ENCODE measurements around the gene TBC1D14.

The TBC1D14 gene

GRCh38 chr4:6938647-6939271 is 29.1 kb downstream of the TBC1D14 start:
- in situ Hi-C loops (cut with HindIII; ENCODE audit: low pct_ligation_motif_present, low sequenced_read_pairs) = no loop called here

GRCh38 chr4:6939761-6940743 is 30.4 kb downstream of the TBC1D14 start:
- TF ChIP-seq CTCF (IDR thresholded peaks at IDR 0.05; ENCODE audit: low read depth, low read length, missing control alignments) = no peak
- H3K4me3 ChIP-seq (ENCODE audit: low read depth, low read length) = no peak overlapping the region
- no peak for DNase-seq
- H3K36me3 ChIP-seq (replicated peaks) = no peaks in the 10 kb centered on the region
- in situ Hi-C loops (cut with HindIII; ENCODE audit: low pct_ligation_motif_present, low sequenced_read_pairs) = no loop called here
- H3K27me3 ChIP-seq (replicated peaks) = no peaks in the 10 kb centered on the region
- no peak overlapping the region for H3K27ac ChIP-seq

More at GRCh38 chr4:6938647-6939271, 29.1 kb downstream of the TBC1D14 start:
- H3K4me3 ChIP-seq (ENCODE audit: low read depth, low read length) = no peak overlapping the region
- no peak overlapping the region for H3K27ac ChIP-seq
- no peak for TF ChIP-seq CTCF (IDR thresholded peaks at IDR 0.05; ENCODE audit: low read depth, low read length, missing control alignments)
- H3K27me3 ChIP-seq (replicated peaks) = no peaks in the 10 kb centered on the region
- H3K36me3 ChIP-seq (replicated peaks) = no peaks in the 10 kb centered on the region
- no peak for DNase-seq

- no peak for DNase-seq
- Histone ChIP-seq H3K36me3 (replicated peaks) (no peaks in the 10 kb centered on the region), H3K4me3 (ENCODE audit: low read depth, low read length) (no peak overlapping the region), H3K27ac (no peak overlapping the region), H3K27me3 (replicated peaks) (no peaks in the 10 kb centered on the region)
- in situ Hi-C loops (cut with HindIII; ENCODE audit: low pct_ligation_motif_present, low sequenced_read_pairs) = no loop called here
- no peak for TF ChIP-seq CTCF (IDR thresholded peaks at IDR 0.05; ENCODE audit: low read depth, low read length, missing control alignments)
Observed at GRCh38 chr4:6940744-6941137, 31.1 kb downstream of the TBC1D14 start.

GRCh38 chr4:6941796-6942195 is 32.2 kb downstream of the TBC1D14 start:
- Histone ChIP-seq H3K27me3 (replicated peaks) (no peaks in the 10 kb centered on the region), H3K36me3 (replicated peaks) (no peaks in the 10 kb centered on the region), H3K4me3 (ENCODE audit: low read depth, low read length) (no peak overlapping the region), H3K27ac (peak overlapping the region; percentile 28)
- TF ChIP-seq CTCF (IDR thresholded peaks at IDR 0.05; ENCODE audit: low read depth, low read length, missing control alignments) = no peak
- no peak for DNase-seq
- in situ Hi-C loops (cut with HindIII; ENCODE audit: low pct_ligation_motif_present, low sequenced_read_pairs) = no loop called here

- peak; percentile 88 for DNase-seq
- Histone ChIP-seq H3K27ac (peak overlapping the region; percentile 63), H3K36me3 (replicated peaks) (no peaks in the 10 kb centered on the region), H3K27me3 (replicated peaks) (no peaks in the 10 kb centered on the region), H3K4me3 (ENCODE audit: low read depth, low read length) (no peak overlapping the region)
- in situ Hi-C loops (cut with HindIII; ENCODE audit: low pct_ligation_motif_present, low sequenced_read_pairs) = no loop called here
- no peak for TF ChIP-seq CTCF (IDR thresholded peaks at IDR 0.05; ENCODE audit: low read depth, low read length, missing control alignments)
Observed at GRCh38 chr4:6942238-6942800, 32.7 kb downstream of the TBC1D14 start.
